ENCODE data around the gene MT1X. TPM values are rescaled to one million over a fixed set of nuclear protein-coding genes. Genes with fewer than 3 reads are reported as not detected.
"Not testable (repeated sequence)": the region's sequence is repeated elsewhere in the genome, so short reads cannot be mapped to it uniquely, and the experiment has no call there.

The MT1X gene
- total RNA-seq, 1 donor from 2014 or later, result 63.8 TPM

DNA sequence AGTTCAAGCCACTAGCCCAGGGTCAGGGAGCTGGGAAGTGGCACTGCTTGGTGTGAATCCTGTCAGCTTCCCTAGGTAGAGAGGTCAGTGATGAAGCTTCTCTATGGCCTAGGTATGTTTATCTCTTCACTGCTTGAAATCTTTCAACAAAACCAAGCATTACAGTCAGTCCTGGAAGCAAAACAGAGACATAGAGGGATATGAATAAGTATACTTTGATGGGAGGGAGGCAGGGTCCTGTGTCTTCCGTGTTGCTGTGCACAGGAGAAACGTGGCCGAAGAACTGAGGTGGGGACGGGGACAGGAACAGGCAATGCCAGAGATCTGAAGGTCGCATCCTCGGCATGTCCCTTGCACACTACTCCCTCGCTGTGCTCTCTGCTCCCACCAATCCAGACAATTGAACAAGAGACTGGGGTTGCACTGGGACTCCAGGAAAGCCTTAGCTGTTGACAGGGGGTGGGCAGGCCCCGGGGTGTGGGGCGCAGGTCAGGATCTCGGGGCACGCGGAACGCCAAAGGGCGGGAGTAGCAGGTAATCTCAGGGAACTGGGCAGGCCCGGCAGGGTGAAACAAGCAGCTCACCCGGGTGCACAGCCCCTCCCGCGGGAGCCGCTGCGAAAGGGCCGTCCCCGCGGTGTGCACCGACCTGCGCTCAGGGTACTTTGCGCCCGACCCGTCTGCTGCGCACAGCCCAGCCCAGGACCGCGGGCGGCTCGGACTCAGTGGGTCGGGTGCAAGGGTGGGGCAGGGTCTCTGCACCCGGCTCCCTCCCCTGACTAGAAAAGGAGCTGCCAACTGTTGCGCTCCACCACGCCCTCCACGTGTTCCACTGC is 13.0 kb upstream of the MT1X start, which contains the start of gene MT1H:
Gene MT1H, plus strand, starts transcription at position 810 of the 835 bp plus-strand sequence. CDS start 71 bp downstream, outside the sequence.
- no peak for DNase-seq (ENCODE audit: extremely low spot score, unreplicated experiment)
- no peak within 1 kb of the TSS for H3K27ac Mint-ChIP-seq (ENCODE audit: unreplicated experiment)
- TF ChIP-seq, protein P1, sequence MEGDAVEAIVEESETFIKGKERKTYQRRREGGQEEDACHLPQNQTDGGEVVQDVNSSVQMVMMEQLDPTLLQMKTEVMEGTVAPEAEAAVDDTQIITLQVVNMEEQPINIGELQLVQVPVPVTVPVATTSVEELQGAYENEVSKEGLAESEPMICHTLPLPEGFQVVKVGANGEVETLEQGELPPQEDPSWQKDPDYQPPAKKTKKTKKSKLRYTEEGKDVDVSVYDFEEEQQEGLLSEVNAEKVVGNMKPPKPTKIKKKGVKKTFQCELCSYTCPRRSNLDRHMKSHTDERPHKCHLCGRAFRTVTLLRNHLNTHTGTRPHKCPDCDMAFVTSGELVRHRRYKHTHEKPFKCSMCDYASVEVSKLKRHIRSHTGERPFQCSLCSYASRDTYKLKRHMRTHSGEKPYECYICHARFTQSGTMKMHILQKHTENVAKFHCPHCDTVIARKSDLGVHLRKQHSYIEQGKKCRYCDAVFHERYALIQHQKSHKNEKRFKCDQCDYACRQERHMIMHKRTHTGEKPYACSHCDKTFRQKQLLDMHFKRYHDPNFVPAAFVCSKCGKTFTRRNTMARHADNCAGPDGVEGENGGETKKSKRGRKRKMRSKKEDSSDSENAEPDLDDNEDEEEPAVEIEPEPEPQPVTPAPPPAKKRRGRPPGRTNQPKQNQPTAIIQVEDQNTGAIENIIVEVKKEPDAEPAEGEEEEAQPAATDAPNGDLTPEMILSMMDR (IDR thresholded peaks at IDR 0.05), result no peak
- H3K9me3 Mint-ChIP-seq (ENCODE audit: unreplicated experiment), result no peaks in the 10 kb centered on the region
- no peaks in the 10 kb centered on the region for H3K36me3 Mint-ChIP-seq (ENCODE audit: unreplicated experiment)
- H3K4me3 Mint-ChIP-seq (ENCODE audit: unreplicated experiment), result no peak within 1 kb of the TSS
- no peaks in the 10 kb centered on the region for H3K4me1 Mint-ChIP-seq (ENCODE audit: unreplicated experiment)
- peaks cover 48% of the 10 kb centered on the region for H3K27me3 Mint-ChIP-seq (ENCODE audit: unreplicated experiment)

DNA sequence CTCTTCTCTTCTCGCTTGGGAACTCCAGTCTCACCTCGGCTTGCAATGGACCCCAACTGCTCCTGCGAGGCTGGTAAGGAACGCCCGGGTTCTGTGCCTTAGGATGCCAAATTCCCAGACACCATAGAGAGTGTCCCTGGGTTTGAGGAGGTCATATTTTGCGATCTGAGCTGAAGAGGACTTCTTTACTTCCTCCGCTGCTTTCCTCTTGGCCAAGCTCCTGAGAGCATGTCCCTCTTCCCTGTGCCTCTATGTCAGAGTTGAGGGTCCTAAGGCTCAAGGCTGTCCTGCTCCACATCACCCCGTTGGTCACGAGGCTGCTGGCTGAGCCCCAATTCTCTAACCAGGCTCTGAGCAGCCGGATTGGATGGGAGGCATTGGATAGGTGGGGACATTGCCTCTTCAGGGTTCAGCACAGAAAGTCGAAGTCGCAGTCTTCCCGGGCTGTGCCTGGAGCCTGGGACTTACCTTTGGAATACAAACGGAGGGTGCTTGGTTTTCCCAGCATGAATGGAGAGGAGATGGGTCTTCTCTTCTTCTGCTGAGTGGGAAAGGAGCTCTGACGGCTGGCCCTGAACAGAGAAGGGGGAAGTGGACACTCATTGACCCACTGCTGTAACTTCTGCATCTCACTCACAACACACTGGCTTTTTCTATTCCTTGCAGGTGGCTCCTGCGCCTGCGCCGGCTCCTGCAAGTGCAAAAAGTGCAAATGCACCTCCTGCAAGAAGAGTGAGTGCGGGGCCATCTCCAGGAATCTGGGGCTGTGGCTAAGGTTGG is 12.2 kb upstream of the MT1X start:
- TF ChIP-seq, protein P1 (IDR thresholded peaks at IDR 0.05), result no peak
- no peaks in the 10 kb centered on the region for H3K4me1 Mint-ChIP-seq (ENCODE audit: unreplicated experiment)
- H3K4me3 Mint-ChIP-seq (ENCODE audit: unreplicated experiment), result no peak overlapping the region
- H3K27me3 Mint-ChIP-seq (ENCODE audit: unreplicated experiment), result peaks cover 45% of the 10 kb centered on the region
- H3K9me3 Mint-ChIP-seq (ENCODE audit: unreplicated experiment), result no peaks in the 10 kb centered on the region
- DNase-seq (ENCODE audit: extremely low spot score, unreplicated experiment), result no peak
- H3K27ac Mint-ChIP-seq (ENCODE audit: unreplicated experiment), result no peak overlapping the region
- no peaks in the 10 kb centered on the region for H3K36me3 Mint-ChIP-seq (ENCODE audit: unreplicated experiment)

DNA sequence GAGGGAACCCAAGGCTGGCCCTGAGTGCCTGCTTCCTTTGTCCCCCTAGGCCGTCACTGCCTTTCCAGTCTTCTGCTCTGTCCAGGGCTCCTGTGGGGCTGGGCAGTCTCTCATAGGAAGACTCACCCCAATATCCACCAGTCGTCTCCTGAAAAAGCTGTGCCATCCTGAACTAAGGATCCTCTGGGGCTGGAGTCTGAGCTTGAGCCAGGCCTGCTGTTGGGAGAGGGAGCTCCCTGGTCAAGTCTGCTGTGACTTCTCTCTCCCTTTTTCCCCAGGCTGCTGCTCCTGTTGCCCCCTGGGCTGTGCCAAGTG is 11.7 kb upstream of the MT1X start:
- no peak overlapping the region for H3K27ac Mint-ChIP-seq (ENCODE audit: unreplicated experiment)
- TF ChIP-seq, protein P1 (IDR thresholded peaks at IDR 0.05), result no peak
- H3K4me1 Mint-ChIP-seq (ENCODE audit: unreplicated experiment), result peaks cover 4% of the 10 kb centered on the region
- no peaks in the 10 kb centered on the region for H3K9me3 Mint-ChIP-seq (ENCODE audit: unreplicated experiment)
- H3K36me3 Mint-ChIP-seq (ENCODE audit: unreplicated experiment), result no peaks in the 10 kb centered on the region
- H3K27me3 Mint-ChIP-seq (ENCODE audit: unreplicated experiment), result peaks cover 45% of the 10 kb centered on the region
- H3K4me3 Mint-ChIP-seq (ENCODE audit: unreplicated experiment), result no peak overlapping the region
- no peak for DNase-seq (ENCODE audit: extremely low spot score, unreplicated experiment)

DNA sequence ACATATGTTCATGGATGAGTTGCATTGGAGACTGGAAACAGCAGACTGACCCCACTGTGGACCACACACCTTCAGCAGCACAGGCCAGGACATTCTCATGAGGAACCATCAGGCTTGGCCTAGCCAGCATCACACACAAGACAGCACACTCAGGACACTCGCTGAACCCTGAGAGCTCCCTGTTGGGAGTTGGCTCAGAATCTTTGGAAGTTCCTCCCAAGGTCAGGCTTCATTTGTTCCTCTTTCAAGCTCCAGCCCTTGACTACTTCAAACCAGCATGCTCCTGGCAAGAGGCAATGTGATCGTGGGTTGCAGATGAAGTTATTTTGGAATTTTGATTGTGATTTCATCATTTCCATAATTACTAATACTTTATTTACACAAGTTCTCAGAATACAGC is 10.6 kb upstream of the MT1X start:
- H3K4me1 Mint-ChIP-seq (ENCODE audit: unreplicated experiment); H3K36me3 Mint-ChIP-seq (ENCODE audit: unreplicated experiment); H3K4me3 Mint-ChIP-seq (ENCODE audit: unreplicated experiment); DNase-seq (ENCODE audit: extremely low spot score, unreplicated experiment); H3K9me3 Mint-ChIP-seq (ENCODE audit: unreplicated experiment); H3K27ac Mint-ChIP-seq (ENCODE audit: unreplicated experiment): not testable (repeated sequence)
- peaks cover 36% of the 10 kb centered on the region for H3K27me3 Mint-ChIP-seq (ENCODE audit: unreplicated experiment)

DNA sequence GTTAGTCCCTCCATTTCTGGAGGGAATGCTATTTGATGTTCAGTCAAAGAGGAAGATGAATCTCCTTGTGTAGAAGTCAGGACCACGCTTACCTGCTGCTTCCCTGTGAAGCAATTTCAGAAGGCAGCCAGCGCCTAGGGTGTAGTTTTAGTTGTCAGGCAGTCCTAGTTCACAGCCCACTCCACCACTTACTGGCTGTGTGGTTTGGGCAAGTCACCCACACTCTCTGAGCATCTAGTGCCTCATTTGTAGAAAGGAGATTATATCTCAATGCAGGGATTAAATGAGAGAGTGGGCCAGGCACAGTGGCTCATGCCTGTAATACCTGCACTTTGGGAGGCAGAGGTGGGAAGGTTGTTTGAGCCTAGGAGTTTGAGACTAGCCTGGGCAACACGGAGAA is 10.1 kb upstream of the MT1X start:
- H3K27ac Mint-ChIP-seq (ENCODE audit: unreplicated experiment); H3K36me3 Mint-ChIP-seq (ENCODE audit: unreplicated experiment); H3K4me1 Mint-ChIP-seq (ENCODE audit: unreplicated experiment); H3K9me3 Mint-ChIP-seq (ENCODE audit: unreplicated experiment); H3K4me3 Mint-ChIP-seq (ENCODE audit: unreplicated experiment); DNase-seq (ENCODE audit: extremely low spot score, unreplicated experiment): not testable (repeated sequence)
- peaks cover 33% of the 10 kb centered on the region for H3K27me3 Mint-ChIP-seq (ENCODE audit: unreplicated experiment)

Data from osteocyte (in vitro differentiated cells).